Activated CD4-positive, alpha-beta T cell treated with anti-CD3 and anti-CD28 coated beads for 36 hours (primary cell): ENCODE data around the gene ADAM22. TPM values are rescaled to one million over a fixed set of nuclear protein-coding genes. Genes with fewer than 3 reads are reported as not detected.

Experiments
- ATAC-seq: fragments of 200-7000 bp; cut with Tn5 transposase; one replicate; pipeline ENCODE4 v1.10.0; 2021; ENCODE audit warnings: mild to moderate bottlenecking, moderate library complexity
- CTCF ChIA-PET: fragments of 350-600 bp; sonication (Branson Sonifier 250); formaldehyde crosslinking; loops from one replicate; lab custom pipeline; 2021; ENCODE audit warnings: antibody characterized with exemption; lab: Charles Lee
- POLR2A ChIA-PET: fragments of 350-600 bp; sonication (Branson Sonifier 250); formaldehyde crosslinking; loops from one replicate; lab custom pipeline; 2021; ENCODE audit warnings: antibody characterized with exemption, inconsistent platforms; lab: Charles Lee
- DNase-seq: peaks from one replicate; pipeline ENCODE4 v3.0.0-alpha.2; 2020
- H3K27ac Mint-ChIP-seq: one replicate; pipeline ENCODE4 v1.8.0; 2021; ENCODE audit warnings: mixed read lengths
- H3K27me3 Mint-ChIP-seq: one replicate; pipeline ENCODE4 v1.8.0; 2021; ENCODE audit warnings: mixed read lengths
- H3K36me3 Mint-ChIP-seq: one replicate; pipeline ENCODE4 v1.8.0; 2021; ENCODE audit warnings: low read depth, mixed read lengths
- H3K4me1 Mint-ChIP-seq: one replicate; pipeline ENCODE4 v1.8.0; 2021; ENCODE audit warnings: mixed read lengths
- H3K4me3 Mint-ChIP-seq: one replicate; pipeline ENCODE4 v1.8.0; 2021; ENCODE audit warnings: mild to moderate bottlenecking, moderate library complexity, mixed read lengths
- H3K9me3 Mint-ChIP-seq: one replicate; pipeline ENCODE4 v1.8.0; 2021; ENCODE audit warnings: low read depth, mixed read lengths
- intact Hi-C, 2 experiments: fragments of 100-400 bp; cut with DNase I in 1 of 2; cut with micrococcal nuclease in 1 of 2; formaldehyde crosslinking; loops; one replicate each; pipeline versions ENCODE4 v1.14.2 to v1.15.1; 2022 to 2024; cut with DNase I, micrococcal nuclease
- total RNA-seq, 2 experiments: library from RNA; stranded (reverse); gene quantifications; one replicate each; pipeline ENCODE4 v1.2.3, GENCODE V29; 2021

ADAM22 gene
- total RNA-seq, 2 experiments from 2014 or later, result 1.1 to 1.8 TPM

DNA sequence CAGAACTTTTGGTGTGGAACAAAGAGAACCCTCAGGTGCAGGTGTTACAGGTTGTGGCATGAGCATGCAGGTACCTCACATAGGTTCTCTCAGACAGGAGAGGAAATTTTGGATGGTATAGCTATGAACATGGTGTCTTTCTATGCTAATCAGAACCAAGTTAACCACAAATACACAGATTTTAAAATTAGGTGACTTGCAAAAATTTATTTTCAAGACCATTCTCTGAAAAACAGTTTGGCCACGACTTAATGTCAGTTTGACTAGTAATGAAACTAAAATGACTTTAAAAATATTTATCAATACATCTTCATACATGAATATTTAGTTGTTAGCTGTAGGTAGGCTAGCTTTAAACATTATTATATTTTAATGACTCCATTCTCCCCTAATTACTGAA lies 156.2 kb downstream of the ADAM22 start:
- no peaks in the 10 kb centered on the region for H3K36me3 Mint-ChIP-seq
- H3K4me3 Mint-ChIP-seq, result no peak overlapping the region
- ChIA-PET POLR2A (no interaction called here), CTCF (interaction anchor here (0.6 to 1.9 kb wide), 2 partner anchors 18 to 524 kb away, joined by 4 to 5 read pairs; no protein-coding TSS in a partner anchor)
- no peaks in the 10 kb centered on the region for H3K27me3 Mint-ChIP-seq
- ATAC-seq (no peak), DNase-seq (no peak)
- peaks cover 3% of the 10 kb centered on the region for H3K4me1 Mint-ChIP-seq
- intact Hi-C loops, result no loop called here
- H3K27ac Mint-ChIP-seq, result no peak overlapping the region
- no peaks in the 10 kb centered on the region for H3K9me3 Mint-ChIP-seq

DNA sequence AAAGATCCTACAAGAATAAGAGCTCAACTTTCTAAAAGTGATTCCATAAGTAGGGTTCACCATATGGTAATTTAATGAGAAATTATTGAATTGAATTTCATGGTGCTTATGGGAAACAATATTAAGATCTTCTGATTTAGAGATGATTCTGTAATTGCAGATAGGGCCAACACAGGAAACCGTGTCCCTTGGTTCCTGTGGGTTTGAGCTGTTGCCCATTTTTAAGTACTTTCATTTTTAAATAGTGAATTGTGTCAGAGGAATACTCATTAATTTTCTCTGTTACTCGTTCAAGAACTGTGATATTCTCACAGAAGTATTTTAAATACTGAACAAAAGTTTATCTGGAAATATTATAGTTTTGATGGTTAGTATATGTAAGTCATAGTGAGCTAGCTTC lies 156.6 kb downstream of the ADAM22 start:
- no peak for DNase-seq
- ATAC-seq, result no peak
- ChIA-PET CTCF (interaction anchor here (0.6 to 1.9 kb wide), 2 partner anchors 18 to 150 kb away, joined by 4 to 5 read pairs; no protein-coding TSS in a partner anchor), POLR2A (no interaction called here)
- Mint-ChIP-seq H3K4me3 (no peak overlapping the region), H3K36me3 (no peaks in the 10 kb centered on the region), H3K4me1 (peaks cover 3% of the 10 kb centered on the region), H3K27me3 (no peaks in the 10 kb centered on the region), H3K9me3 (no peaks in the 10 kb centered on the region), H3K27ac (no peak overlapping the region)
- intact Hi-C loops, result no loop called here

DNA sequence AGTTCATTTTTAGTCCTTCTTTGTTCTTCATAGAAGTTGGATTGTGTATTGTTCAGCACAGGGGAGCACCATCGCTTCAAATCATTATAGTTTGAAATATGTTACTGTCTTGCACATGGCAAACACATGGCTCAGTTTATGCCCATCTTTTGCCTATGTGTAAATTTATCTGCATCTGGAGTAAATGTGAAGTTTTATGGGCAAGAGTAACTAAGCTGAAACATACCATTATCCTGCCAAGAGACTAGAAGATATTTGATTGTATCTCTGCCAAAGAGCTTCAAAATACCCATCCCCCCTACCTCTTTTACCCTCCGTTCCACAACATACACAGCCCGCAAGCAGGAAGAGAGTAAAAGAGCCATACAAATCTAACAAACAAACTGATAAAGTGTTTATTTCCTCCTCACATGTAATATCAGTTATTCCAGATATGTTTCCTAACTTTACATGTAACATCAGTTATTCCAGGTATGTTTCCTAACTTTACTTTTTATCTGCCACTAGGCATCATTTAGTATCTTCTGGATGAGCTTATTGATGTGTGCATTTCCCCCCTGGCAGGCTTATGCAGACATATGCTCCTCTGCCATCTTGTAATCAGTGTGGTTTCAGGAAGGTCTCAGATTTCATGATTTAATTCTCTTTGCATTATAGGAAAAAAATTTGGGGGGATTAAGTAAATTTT lies 158.1 kb downstream of the ADAM22 start:
- Mint-ChIP-seq H3K36me3 (no peaks in the 10 kb centered on the region), H3K27me3 (no peaks in the 10 kb centered on the region), H3K27ac (no peak overlapping the region), H3K9me3 (no peaks in the 10 kb centered on the region), H3K4me3 (no peak overlapping the region), H3K4me1 (peaks cover 3% of the 10 kb centered on the region)
- no peak for DNase-seq
- no peak for ATAC-seq
- ChIA-PET CTCF (no interaction called here), POLR2A (no interaction called here)
- intact Hi-C loops, result no loop called here

DNA sequence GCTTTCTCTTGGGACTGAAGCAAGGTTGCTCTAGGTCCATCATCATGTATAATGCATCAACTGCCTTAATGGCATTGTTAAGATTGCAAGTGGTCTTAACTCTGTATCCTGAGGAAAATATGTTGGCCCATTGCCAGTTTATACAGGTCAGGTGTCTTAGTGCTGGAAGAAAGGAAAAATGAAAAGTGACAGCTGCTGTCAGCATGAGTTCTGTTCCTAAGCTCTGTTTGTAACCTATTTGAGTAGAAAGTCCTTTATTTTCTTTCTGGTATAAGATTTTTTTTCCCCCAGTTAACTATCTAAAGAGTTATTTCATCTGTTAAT lies 158.6 kb downstream of the ADAM22 start:
- no peak overlapping the region for H3K4me3 Mint-ChIP-seq
- no peaks in the 10 kb centered on the region for H3K9me3 Mint-ChIP-seq
- ChIA-PET POLR2A (no interaction called here), CTCF (no interaction called here)
- ATAC-seq (no peak), DNase-seq (no peak)
- intact Hi-C loops, result no loop called here
- no peaks in the 10 kb centered on the region for H3K27me3 Mint-ChIP-seq
- H3K4me1 Mint-ChIP-seq, result peaks cover 3% of the 10 kb centered on the region
- no peak overlapping the region for H3K27ac Mint-ChIP-seq
- no peaks in the 10 kb centered on the region for H3K36me3 Mint-ChIP-seq

DNA sequence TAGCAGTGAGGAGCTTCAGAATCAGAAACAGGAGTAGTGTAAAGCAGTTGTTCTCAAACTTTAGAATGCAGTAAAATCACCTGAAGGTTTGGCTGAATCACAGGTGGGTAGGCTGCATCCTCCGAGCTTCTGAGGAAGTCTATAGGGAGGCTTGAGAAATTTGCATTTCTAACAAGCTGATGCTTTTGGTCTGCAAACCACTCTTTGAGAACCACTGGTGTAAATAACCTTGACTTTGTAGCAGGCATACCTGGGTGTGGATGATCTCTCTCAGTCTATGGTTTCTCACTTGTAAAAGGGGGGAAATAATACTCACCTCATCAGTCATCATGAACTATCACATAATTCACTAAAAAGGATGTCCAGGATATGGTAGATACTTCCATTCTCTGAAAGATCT lies 167.7 kb downstream of the ADAM22 start:
- no peak overlapping the region for H3K27ac Mint-ChIP-seq
- ChIA-PET CTCF (interaction anchor here (1.4 kb wide), 1 partner anchor 10 kb away, joined by 3 read pairs; no protein-coding TSS in a partner anchor), POLR2A (no interaction called here)
- H3K4me1 Mint-ChIP-seq, result peaks cover 7% of the 10 kb centered on the region
- DNase-seq (no peak), ATAC-seq (no peak)
- no peak overlapping the region for H3K4me3 Mint-ChIP-seq
- H3K9me3 Mint-ChIP-seq, result no peaks in the 10 kb centered on the region
- intact Hi-C loops, result loop anchor here in 1 of 2 experiments (10.0 kb wide), 1 partner anchor 787 kb away; no protein-coding TSS in a partner anchor
- H3K27me3 Mint-ChIP-seq, result no peaks in the 10 kb centered on the region
- H3K36me3 Mint-ChIP-seq, result no peaks in the 10 kb centered on the region

DNA sequence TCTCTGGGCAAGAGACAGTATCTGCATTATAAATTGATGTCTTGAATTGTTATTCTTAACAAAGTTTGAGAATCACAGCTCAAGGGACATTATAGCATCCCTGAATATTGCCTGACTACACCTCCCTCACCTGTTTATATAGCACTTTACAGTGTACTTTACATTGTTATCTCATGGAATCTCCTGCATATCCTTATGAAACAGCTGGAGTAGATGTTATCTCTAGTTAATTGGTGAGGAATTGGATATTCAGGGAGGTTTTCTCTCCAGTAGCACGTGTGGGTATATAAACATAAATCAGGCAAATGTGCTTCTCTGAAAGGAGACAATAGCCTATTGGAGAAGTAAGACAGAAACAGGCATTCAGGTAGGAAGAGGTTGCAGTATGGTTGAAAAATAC lies 168.6 kb downstream of the ADAM22 start:
- intact Hi-C loops, result loop anchor here in 1 of 2 experiments (10.0 kb wide), 1 partner anchor 788 kb away; no protein-coding TSS in a partner anchor
- ChIA-PET POLR2A (interaction anchor here (0.6 kb wide), 1 partner anchor 227 kb away, joined by 3 read pairs; no protein-coding TSS in a partner anchor), CTCF (no interaction called here)
- Mint-ChIP-seq H3K9me3 (no peaks in the 10 kb centered on the region), H3K4me3 (no peak overlapping the region), H3K27me3 (no peaks in the 10 kb centered on the region), H3K27ac (no peak overlapping the region), H3K4me1 (peaks cover 7% of the 10 kb centered on the region), H3K36me3 (no peaks in the 10 kb centered on the region)
- ATAC-seq, result no peak
- no peak for DNase-seq

DNA sequence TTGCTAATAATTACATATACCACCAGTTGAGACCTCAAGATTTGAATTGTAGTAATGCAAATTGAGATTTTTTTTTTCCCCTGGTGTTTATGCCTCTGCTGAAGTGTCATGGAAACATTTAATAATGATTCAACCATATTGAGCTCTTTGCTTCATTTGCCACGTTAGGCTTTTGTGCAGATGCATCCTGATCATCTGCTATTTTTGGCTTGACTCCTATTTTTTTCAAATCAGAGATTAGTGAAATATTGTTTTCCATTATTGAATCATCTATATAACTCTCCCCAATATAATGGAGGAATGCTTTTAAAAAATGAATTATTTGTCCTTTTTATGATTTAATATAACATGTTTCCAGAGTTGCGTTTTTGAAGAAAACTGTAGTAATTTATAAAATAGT lies 170.7 kb downstream of the ADAM22 start:
- ATAC-seq (no peak), DNase-seq (no peak)
- Mint-ChIP-seq H3K27me3 (no peaks in the 10 kb centered on the region), H3K4me1 (peaks cover 7% of the 10 kb centered on the region), H3K36me3 (no peaks in the 10 kb centered on the region), H3K27ac (no peak overlapping the region), H3K4me3 (no peak overlapping the region), H3K9me3 (no peaks in the 10 kb centered on the region)
- intact Hi-C loops, result loop anchor here in 1 of 2 experiments (10.0 kb wide), 1 partner anchor 790 kb away; no protein-coding TSS in a partner anchor
- ChIA-PET POLR2A (no interaction called here), CTCF (interaction anchor here (0.8 kb wide), 1 partner anchor 61 kb away, joined by 3 read pairs; no protein-coding TSS in a partner anchor)

DNA sequence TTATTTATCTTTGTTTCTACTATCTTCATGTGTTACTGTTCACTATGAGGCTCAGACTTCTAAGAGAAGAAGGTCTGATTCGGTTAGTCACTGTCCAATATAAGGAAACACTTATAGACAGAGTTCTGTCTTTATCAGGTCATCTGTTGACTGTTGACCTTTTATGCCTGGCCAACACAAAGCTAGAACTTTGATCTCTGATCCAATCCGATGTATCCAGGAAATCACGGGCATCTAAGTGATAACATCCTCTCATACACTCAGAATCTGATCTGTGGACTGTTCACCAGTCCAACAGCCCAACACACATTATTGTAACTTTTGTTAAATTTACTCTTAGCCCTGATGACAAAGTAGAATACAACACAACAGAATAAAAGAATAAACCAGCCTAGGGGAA lies 171.2 kb downstream of the ADAM22 start:
- Mint-ChIP-seq H3K27me3 (no peaks in the 10 kb centered on the region), H3K27ac (no peak overlapping the region), H3K36me3 (no peaks in the 10 kb centered on the region), H3K4me1 (peaks cover 7% of the 10 kb centered on the region), H3K9me3 (no peaks in the 10 kb centered on the region), H3K4me3 (no peak overlapping the region)
- DNase-seq, result no peak
- CTCF ChIA-PET, result no interaction called here
- POLR2A ChIA-PET, result no interaction called here
- intact Hi-C loops, result loop anchor here in 1 of 2 experiments (10.0 kb wide), 1 partner anchor 790 kb away; no protein-coding TSS in a partner anchor
- ATAC-seq, result no peak

DNA sequence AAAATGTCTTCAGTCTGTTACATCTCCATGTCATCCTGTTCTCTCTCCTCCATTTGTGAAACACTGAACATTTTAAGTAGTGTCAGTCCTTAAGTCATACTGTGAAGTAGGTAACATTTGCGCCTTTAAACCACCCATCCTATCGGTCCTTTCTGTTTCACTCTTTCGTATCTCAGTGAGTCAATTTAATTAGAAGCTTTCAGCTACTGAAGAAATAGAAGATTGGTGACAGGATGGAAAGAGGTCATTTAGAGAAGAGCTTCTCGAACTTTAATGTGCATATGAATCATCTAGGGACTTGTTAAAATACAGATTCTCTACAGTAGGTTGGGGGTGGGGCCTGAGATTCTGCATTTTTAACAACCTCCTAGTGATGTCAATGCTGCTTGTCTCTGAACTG lies 172.4 kb downstream of the ADAM22 start:
- H3K27me3 Mint-ChIP-seq, result no peaks in the 10 kb centered on the region
- intact Hi-C loops, result loop anchor here in 1 of 2 experiments (10.0 kb wide), 1 partner anchor 792 kb away; no protein-coding TSS in a partner anchor
- ChIA-PET CTCF (no interaction called here), POLR2A (no interaction called here)
- H3K27ac Mint-ChIP-seq, result peak overlapping the region; percentile 3
- peaks cover 7% of the 10 kb centered on the region for H3K4me1 Mint-ChIP-seq
- H3K4me3 Mint-ChIP-seq, result no peak overlapping the region
- H3K9me3 Mint-ChIP-seq, result no peaks in the 10 kb centered on the region
- ATAC-seq (peak; percentile 91), DNase-seq (peak; percentile 38)
- H3K36me3 Mint-ChIP-seq, result no peaks in the 10 kb centered on the region

DNA sequence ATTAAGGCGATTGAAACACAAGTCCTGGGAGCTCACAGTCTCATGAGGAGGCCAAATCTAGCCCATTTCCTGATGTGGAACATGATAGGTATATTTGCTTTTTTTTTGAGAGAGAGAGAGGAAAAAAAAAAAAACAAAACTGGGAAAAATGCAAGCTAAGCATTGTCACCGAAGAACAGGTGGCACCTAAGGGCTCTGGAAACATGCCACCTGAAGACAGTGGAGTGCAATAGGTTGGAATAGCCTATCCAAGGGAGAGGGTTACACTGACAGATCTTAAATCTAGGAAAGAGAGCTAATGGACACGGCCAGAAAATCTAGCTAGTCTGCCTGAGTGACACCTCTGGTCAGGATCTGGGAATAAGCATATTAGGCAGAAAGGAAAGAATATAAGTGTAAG lies 175.6 kb downstream of the ADAM22 start:
- ATAC-seq, result no peak
- H3K36me3 Mint-ChIP-seq, result no peaks in the 10 kb centered on the region
- POLR2A ChIA-PET, result no interaction called here
- peaks cover 7% of the 10 kb centered on the region for H3K4me1 Mint-ChIP-seq
- intact Hi-C loops, result loop anchor here (2.0 to 10.0 kb wide), 5 partner anchors 175 to 795 kb away; partner anchors contain the start of gene ADAM22 (in 1 of the 2)
- DNase-seq, result no peak
- H3K9me3 Mint-ChIP-seq, result no peaks in the 10 kb centered on the region
- H3K27ac Mint-ChIP-seq, result no peak overlapping the region
- no peaks in the 10 kb centered on the region for H3K27me3 Mint-ChIP-seq
- CTCF ChIA-PET, result interaction anchor here (0.6 to 1.5 kb wide), 3 partner anchors 31 to 312 kb away, joined by 3 to 4 read pairs (median 3); no protein-coding TSS in a partner anchor
- H3K4me3 Mint-ChIP-seq, result no peak overlapping the region

DNA sequence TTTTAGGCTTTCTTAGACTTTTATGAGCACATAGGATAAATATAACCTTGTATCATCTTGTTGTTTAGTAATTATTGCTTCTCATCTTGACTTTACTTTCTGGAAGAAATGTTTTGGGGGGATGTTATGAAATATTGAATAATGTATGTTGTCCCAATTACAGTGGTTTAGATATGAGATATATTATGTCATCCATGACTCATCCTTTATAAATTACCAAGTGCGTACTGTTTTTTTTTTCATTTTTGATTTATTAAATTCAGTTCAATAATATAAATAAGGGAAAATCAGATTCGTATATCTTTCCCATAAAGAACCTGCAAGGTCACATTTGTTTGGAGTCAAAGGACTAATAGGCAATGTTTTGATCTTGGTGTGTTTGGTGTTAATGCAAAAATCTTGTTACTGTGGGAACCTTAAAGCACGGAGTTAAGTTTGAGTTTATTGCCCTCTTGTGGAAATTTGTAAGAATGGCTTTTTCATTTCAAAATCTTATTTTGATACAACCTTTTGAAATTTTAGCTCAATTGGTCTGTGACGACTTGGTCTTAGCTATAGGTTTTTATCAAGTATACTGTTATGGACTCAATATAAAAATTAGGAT lies 177.2 kb downstream of the ADAM22 start:
- Mint-ChIP-seq H3K4me1 (peaks cover 5% of the 10 kb centered on the region), H3K27ac (no peak overlapping the region), H3K27me3 (no peaks in the 10 kb centered on the region), H3K36me3 (no peaks in the 10 kb centered on the region), H3K9me3 (no peaks in the 10 kb centered on the region), H3K4me3 (no peak overlapping the region)
- POLR2A ChIA-PET, result no interaction called here
- intact Hi-C loops, result loop anchor here (1.0 to 10.0 kb wide), 6 partner anchors 176 to 605 kb away; partner anchors contain the start of gene ADAM22 (in 1 of the 2)
- CTCF ChIA-PET, result interaction anchor here (0.6 to 1.9 kb wide), 8 partner anchors 10 to 314 kb away, joined by 3 to 11 read pairs (median 3); no protein-coding TSS in a partner anchor
- no peak for ATAC-seq
- DNase-seq, result no peak
